ENCODE data around the gene C1QL1. TPM values are rescaled to one million over a fixed set of nuclear protein-coding genes. Genes with fewer than 3 reads are reported as not detected.

Gene C1QL1
- 1.6 to 2.8 TPM (median 2.0 TPM) in 3 replicates for total RNA-seq
- long read RNA-seq, partial matches to known transcripts = 0 of 4 reads
- long read RNA-seq, other reads (novel, unspliced or antisense) = 0 of 4 reads

- H3K27ac Mint-ChIP-seq (ENCODE audit: unreplicated experiment) = no peak within 1 kb of the TSS
Measured at GRCh38 chr17:44968225-44969143, at the start of gene C1QL1. TSS of gene C1QL1 (minus strand) at chr17:44968303. CDS start at chr17:44968048, 255 bp downstream.

GRCh38 chr17:45016823-45017222 is 48.7 kb upstream of the C1QL1 start:
- H3K4me1 Mint-ChIP-seq (ENCODE audit: low read depth) = peaks cover 37% of the 10 kb centered on the region
- no peak for DNase-seq (ENCODE audit: low spot score)
- H3K27me3 Mint-ChIP-seq (ENCODE audit: low read depth) = no peaks in the 10 kb centered on the region
- no peaks in the 10 kb centered on the region for H3K36me3 Mint-ChIP-seq (ENCODE audit: low read depth)
- H3K9me3 Mint-ChIP-seq (ENCODE audit: low read depth) = no peaks in the 10 kb centered on the region
- peak; percentile 41 for TF ChIP-seq CTCF (IDR thresholded peaks at IDR 0.05)
- no peak overlapping the region for H3K4me3 Mint-ChIP-seq (ENCODE audit: unreplicated experiment)
- no peak overlapping the region for H3K27ac Mint-ChIP-seq (ENCODE audit: unreplicated experiment)

More at GRCh38 chr17:44968225-44969143, at the start of gene C1QL1:
- H3K4me3 Mint-ChIP-seq (ENCODE audit: unreplicated experiment) = peak within 1 kb of the TSS; percentile 74
- peaks cover 29% of the 10 kb centered on the region for H3K27me3 Mint-ChIP-seq (ENCODE audit: low read depth)
- no peak for DNase-seq (ENCODE audit: low spot score)
- peak; percentile 56 for TF ChIP-seq CTCF (IDR thresholded peaks at IDR 0.05)
- peaks cover 20% of the 10 kb centered on the region for H3K4me1 Mint-ChIP-seq (ENCODE audit: low read depth)
- H3K9me3 Mint-ChIP-seq (ENCODE audit: low read depth) = no peaks in the 10 kb centered on the region
- no peaks in the 10 kb centered on the region for H3K36me3 Mint-ChIP-seq (ENCODE audit: low read depth)

- Mint-ChIP-seq H3K27me3 (ENCODE audit: low read depth) (no peaks in the 10 kb centered on the region), H3K36me3 (ENCODE audit: low read depth) (no peaks in the 10 kb centered on the region), H3K4me3 (ENCODE audit: unreplicated experiment) (no peak overlapping the region), H3K4me1 (ENCODE audit: low read depth) (peaks cover 32% of the 10 kb centered on the region), H3K27ac (ENCODE audit: unreplicated experiment) (no peak overlapping the region), H3K9me3 (ENCODE audit: low read depth) (no peaks in the 10 kb centered on the region)
- no peak for TF ChIP-seq CTCF (IDR thresholded peaks at IDR 0.05)
- no peak for DNase-seq (ENCODE audit: low spot score)
Measured at GRCh38 chr17:45016237-45016636, 48.1 kb upstream of the C1QL1 start.

GRCh38 chr17:45013021-45013997 is 45.2 kb upstream of the C1QL1 start:
- no peak for DNase-seq (ENCODE audit: low spot score)
- Mint-ChIP-seq H3K27me3 (ENCODE audit: low read depth) (peaks cover 2% of the 10 kb centered on the region), H3K4me1 (ENCODE audit: low read depth) (peaks cover 15% of the 10 kb centered on the region), H3K4me3 (ENCODE audit: unreplicated experiment) (no peak overlapping the region), H3K9me3 (ENCODE audit: low read depth) (no peaks in the 10 kb centered on the region), H3K27ac (ENCODE audit: unreplicated experiment) (no peak overlapping the region), H3K36me3 (ENCODE audit: low read depth) (no peaks in the 10 kb centered on the region)
- no peak for TF ChIP-seq CTCF (IDR thresholded peaks at IDR 0.05)

GRCh38 chr17:45011767-45012166 is 43.7 kb upstream of the C1QL1 start:
- H3K9me3 Mint-ChIP-seq (ENCODE audit: low read depth) = no peaks in the 10 kb centered on the region
- no peak overlapping the region for H3K27ac Mint-ChIP-seq (ENCODE audit: unreplicated experiment)
- H3K27me3 Mint-ChIP-seq (ENCODE audit: low read depth) = peaks cover 9% of the 10 kb centered on the region
- no peak for DNase-seq (ENCODE audit: low spot score)
- H3K36me3 Mint-ChIP-seq (ENCODE audit: low read depth) = no peaks in the 10 kb centered on the region
- TF ChIP-seq CTCF (IDR thresholded peaks at IDR 0.05) = no peak
- peaks cover 10% of the 10 kb centered on the region for H3K4me1 Mint-ChIP-seq (ENCODE audit: low read depth)
- H3K4me3 Mint-ChIP-seq (ENCODE audit: unreplicated experiment) = no peak overlapping the region
